HG02943 (cell line): ENCODE data around the gene LCP2.
"Not testable (repeated sequence)": the region's sequence is repeated elsewhere in the genome, so short reads cannot be mapped to it uniquely, and the experiment has no call there.

ENCODE experiments used
- ATAC-seq: cut with Tn5 transposase; IDR thresholded peaks from one replicate; pipeline ENCODE4 v1.9.1; 2021; ENCODE audit warnings: mild to moderate bottlenecking, low read depth, moderate library complexity; ENCODE audit not compliant: unreplicated experiment

LCP2 gene

GRCh38 chr5:170252720-170253350 is 44.7 kb downstream of the LCP2 start:
- no peak for ATAC-seq

- ATAC-seq, result no peak
Observed at GRCh38 chr5:170252109-170252508, 45.5 kb downstream of the LCP2 start.

- ATAC-seq, result no peak
Observed at GRCh38 chr5:170251462-170251861, 46.1 kb downstream of the LCP2 start.

- ATAC-seq, result no peak
Observed at GRCh38 chr5:170250810-170251317, 46.7 kb downstream of the LCP2 start.

GRCh38 chr5:170249355-170249754 is 48.2 kb downstream of the LCP2 start:
- no peak for ATAC-seq

- ATAC-seq, result not testable (repeated sequence)
Observed at GRCh38 chr5:170248931-170249227, 48.7 kb downstream of the LCP2 start.

- no peak for ATAC-seq
Observed at GRCh38 chr5:170248172-170248930, 49.2 kb downstream of the LCP2 start.

GRCh38 chr5:170247363-170247762 is 50.2 kb downstream of the LCP2 start:
- no peak for ATAC-seq

GRCh38 chr5:170246126-170246870 is 51.3 kb downstream of the LCP2 start:
- no peak for ATAC-seq

- ATAC-seq, result not testable (repeated sequence)
Observed at GRCh38 chr5:170245436-170245835, 52.1 kb downstream of the LCP2 start.

- ATAC-seq, result no peak
Observed at GRCh38 chr5:170238456-170239196, 59.0 kb downstream of the LCP2 start.

GRCh38 chr5:170235876-170236864 is 61.4 kb downstream of the LCP2 start:
- no peak for ATAC-seq

- ATAC-seq, result no peak
Observed at GRCh38 chr5:170233358-170233892, 64.2 kb downstream of the LCP2 start.

- no peak for ATAC-seq
Observed at GRCh38 chr5:170232786-170233185, 64.8 kb downstream of the LCP2 start, which contains the start of gene C5orf58. Gene C5orf58, plus strand, starts transcription at chr5:170232985. Its CDS starts 1,992 bp downstream, at chr5:170234977.

- ATAC-seq, result no peak
Observed at GRCh38 chr5:170228762-170229435, 68.7 kb downstream of the LCP2 start.

- ATAC-seq, result no peak
Observed at GRCh38 chr5:170226661-170227060, 70.9 kb downstream of the LCP2 start.

GRCh38 chr5:170226129-170226615 is 71.4 kb downstream of the LCP2 start:
- no peak for ATAC-seq

GRCh38 chr5:170225326-170226128 is 72.0 kb downstream of the LCP2 start:
- no peak for ATAC-seq
